ENCODE results near the gene ECHDC3.

ECHDC3 gene

DNA sequence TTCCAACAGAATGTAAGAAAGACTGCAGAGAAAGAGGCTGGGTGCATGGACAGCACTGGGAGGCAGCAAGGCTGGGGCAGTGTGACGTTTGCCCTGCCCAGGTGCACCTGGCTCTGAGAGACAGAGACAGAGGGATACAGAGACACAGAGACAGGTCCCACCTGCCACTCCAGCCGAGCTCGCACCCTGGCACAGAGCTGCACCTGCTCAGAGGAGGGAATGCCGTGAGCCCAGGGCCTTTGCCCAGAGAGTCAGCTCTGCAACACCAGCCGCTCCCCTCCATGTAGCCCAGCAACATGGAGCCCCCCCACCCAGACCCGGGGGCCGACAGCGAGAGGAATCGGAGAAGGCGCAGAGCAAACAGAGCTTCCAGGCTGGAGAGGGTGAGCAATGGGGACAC is 45.7 kb downstream of the ECHDC3 start:
- DNase-seq, result no peak

- no peak for DNase-seq
Observed at GRCh38 chr10:11789306-11789705, 47.1 kb downstream of the ECHDC3 start.

GRCh38 chr10:11789956-11790355 is 47.8 kb downstream of the ECHDC3 start:
- no peak for DNase-seq

DNA sequence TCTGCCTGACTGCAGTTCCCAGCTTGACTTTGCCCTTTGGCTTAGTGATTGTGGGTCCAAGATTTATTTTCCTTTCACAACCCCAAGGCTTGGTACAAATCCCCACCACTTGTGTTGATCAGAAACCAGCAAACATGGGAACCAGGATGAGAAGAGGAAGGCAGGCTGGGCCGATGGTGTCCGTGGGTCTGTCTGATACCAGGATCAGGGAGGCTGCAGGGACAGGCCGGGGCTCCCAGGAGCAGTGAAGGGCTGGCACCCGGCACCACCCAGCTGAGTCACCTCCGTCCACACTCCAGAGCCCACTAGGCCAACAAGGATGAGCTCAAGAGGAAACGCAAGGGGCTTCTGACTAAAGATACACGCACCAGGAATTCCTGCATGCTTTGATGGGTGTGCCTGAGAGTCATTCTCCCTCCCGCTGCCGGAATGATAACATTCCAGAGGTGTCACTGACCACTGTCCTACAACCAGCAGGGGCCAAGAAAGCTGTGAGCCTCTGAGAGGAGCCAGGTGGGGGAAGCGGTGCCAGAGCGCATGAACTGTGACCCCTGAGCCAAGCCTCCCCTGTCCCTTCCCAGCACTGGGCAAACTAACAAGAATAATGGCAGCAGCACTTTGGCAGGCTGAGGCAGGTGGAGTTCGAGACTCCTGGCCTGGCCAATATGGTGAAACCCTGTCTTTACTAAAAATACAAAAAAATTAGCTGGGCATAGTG is 51.7 kb downstream of the ECHDC3 start:
- no peak for DNase-seq

DNA sequence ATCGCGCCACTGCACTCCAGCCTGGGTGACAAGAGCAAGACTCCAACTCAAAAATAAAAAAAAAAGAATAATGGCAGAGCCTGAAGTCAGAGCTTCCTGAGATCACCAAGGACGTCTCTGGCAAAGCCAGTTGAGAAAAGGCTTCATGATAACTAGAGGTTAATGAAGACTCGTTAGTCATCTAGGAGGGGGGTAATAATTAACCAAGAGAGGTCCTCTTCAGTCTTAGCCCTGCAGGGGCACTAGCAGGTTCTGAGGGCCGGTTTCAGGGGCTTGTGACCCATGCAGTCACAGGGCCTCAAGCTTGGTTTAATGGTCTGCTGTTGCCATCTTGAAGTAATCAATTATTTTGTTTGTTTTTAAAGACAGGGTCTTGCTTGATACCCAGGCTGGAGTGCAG is 52.4 kb downstream of the ECHDC3 start:
- no peak for DNase-seq

GRCh38 chr10:11795101-11795920 is 53.1 kb downstream of the ECHDC3 start:
- peak; percentile 2 to 14 for DNase-seq

DNA sequence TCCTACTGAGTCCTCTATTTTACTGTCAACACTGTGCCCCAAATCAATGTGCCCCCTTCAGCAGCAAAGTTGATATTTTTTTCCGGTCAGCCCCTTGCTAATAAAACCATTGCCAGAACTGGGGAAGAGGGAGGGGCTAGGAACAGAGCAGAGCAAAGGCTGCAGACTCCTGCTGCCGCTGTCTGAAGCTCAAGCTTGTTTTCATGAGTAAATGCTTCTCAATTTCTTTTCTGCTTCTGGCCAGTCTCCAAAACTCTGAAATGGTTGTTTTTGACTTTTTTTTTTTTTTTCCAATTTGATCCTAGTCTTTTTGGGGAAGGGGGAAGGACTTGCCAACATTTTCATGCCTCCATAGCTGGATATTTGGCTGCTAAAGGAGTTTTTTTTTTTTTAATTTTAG is 54.3 kb downstream of the ECHDC3 start:
- no peak for DNase-seq

DNA sequence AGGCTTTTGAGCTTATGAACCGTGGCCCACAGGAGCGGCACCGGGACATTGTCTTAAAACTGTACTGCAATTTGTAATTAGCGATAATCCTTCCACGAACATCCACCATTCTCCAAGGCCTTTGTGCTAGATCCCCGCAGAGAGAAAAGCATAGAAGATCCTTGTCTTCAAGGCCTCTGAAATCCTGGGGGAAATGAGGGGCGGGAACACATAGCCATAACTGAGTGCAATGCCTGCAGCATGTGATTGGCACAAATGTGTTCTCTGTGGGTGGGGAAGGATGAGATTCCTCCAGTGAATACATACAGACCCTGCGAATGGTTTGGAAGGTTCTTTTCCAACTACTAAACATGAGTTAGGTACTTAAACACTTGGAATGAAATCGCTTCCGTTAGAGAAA is 55.1 kb downstream of the ECHDC3 start:
- no peak for DNase-seq

GRCh38 chr10:11797847-11798633 is 55.9 kb downstream of the ECHDC3 start:
- DNase-seq, result no peak

DNA sequence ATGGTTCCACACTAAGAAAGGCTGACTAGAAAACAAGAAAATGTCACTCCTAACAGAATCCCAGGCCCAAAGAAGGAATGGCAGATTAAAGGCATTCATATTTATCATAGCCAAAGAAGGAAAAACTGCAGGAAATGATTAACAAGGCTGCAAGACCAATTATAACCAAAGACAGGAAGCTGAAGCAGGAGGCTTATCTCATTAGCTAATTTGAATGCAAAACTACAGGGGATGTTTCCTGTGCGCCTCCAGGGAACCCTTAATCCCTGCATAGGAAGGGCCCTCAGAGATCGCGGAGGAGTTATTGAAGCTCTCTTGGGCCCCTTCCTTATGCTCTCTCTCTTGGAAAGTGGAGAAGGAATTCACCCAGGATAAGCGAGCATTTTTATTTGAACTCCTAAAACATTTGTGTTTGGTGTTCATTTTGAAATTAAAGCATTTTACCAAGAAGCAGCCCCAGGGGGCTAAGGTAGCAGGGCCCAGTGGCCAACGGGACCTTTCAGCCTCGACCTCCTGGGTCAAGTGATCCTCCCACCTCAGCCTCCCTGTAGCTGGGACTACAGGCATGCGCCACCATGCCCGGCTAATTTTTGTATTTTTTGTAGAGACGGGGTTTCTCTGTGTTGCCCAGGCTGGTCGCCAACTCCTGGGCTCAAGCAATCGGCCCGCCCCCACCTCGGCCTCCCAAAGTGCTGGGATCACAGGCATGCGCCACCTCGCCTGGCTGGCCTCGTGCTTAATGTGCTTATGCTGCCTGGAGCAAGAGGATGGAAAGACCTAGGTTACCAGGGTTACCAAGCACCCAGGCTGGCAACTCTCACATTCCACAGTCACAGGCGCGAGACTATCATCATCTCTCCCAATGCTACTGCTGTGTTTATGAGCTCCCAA is 56.9 kb downstream of the ECHDC3 start:
- DNase-seq, result no peak

GRCh38 chr10:11799736-11800080 is 57.5 kb downstream of the ECHDC3 start:
- no peak for DNase-seq

DNA sequence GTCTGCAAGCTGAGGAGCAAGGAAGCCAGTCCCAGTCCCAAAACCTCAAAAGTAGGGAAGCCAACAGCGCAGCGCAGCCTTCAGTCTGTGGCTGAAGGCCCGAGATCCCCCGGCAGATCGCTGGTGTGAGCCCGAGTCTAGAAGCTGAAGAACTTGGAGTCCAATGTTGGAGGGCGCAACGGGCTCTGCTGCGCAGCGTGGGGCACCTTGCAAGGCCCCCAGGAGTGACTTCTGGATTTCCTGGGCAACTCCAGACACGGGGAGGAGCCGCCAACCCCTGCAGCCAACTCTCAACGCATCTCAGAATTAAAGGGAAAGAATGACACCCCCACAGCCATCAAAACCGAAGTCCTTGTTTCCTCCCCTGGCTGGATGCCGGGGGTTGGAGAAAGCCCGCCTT is 62.2 kb downstream of the ECHDC3 start:
- no peak for DNase-seq

DNA sequence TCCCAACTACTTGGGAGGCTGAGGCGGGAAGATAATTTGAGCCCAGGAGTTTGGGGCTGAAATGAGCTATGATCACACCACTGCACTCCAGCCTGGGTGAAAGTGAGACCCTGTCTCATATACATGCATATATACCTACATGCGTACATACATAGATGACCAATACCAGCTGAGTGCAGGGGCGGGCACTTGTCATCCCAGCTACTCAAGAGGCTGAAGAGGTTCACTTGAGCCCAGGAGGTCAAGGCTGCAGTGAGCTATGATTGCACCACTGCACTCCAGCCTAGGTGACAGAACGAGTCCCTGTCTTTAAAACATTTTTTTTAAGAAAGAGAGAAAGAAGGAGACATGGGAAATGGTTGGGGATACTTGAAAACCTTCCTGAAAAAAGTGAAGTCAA is 63.6 kb downstream of the ECHDC3 start:
- no peak for DNase-seq

- no peak for DNase-seq
Observed at GRCh38 chr10:11806706-11807105, 64.5 kb downstream of the ECHDC3 start.

- DNase-seq, result no peak
Observed at GRCh38 chr10:11808808-11809207, 66.6 kb downstream of the ECHDC3 start.

GRCh38 chr10:11810313-11810766 is 68.2 kb downstream of the ECHDC3 start:
- no peak for DNase-seq

DNA sequence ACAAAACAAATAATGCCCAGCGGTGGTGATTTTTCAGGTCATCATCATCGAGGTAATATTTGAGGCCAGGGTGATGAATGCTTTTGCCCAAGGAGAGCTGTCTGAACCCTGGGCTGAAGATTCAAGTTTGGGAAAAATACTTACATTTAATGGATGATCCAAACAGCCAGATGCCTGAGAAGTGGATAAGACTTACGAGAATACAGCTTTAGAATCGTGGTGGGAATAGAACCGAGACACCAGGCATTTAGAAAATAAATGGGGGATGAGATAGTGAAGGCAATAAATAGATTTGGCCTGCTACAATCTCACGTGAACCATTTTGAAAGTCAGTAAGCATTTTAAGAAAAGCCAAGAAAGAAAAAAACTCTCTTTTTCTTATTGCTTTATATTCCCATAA is 68.8 kb downstream of the ECHDC3 start:
- no peak for DNase-seq

- no peak for DNase-seq
Observed at GRCh38 chr10:11813177-11813576, 71.0 kb downstream of the ECHDC3 start.

Measured in activated CD4-positive, alpha-beta T cell treated with anti-CD3 and anti-CD28 coated beads, Interleukin-2, amount 50 U/mL, for 4 hours (primary cell).